Stimulated activated CD8-positive, alpha-beta memory T cell treated with anti-CD3 and anti-CD28 coated beads, Interleukin-15, amount 100 ng/mL, for 4 hours (primary cell): ENCODE measurements around the gene SGK1.
A peak's percentile ranks its signal among the peaks of the same experiment; 100 is the strongest.
"Not testable (repeated sequence)": the region's sequence is repeated elsewhere in the genome, so short reads cannot be mapped to it uniquely, and the experiment has no call there.

Experiments used
- DNase-seq, 2 donors: peaks; one replicate each; pipeline ENCODE4 v3.0.0-alpha.2; 2020; ENCODE audit warnings: low read depth in 2 of 2

Gene SGK1

GRCh38 chr6:134190883-134191282, 127.0 kb downstream of the SGK1 start:
- no peak for DNase-seq

- no peak for DNase-seq
Measured at GRCh38 chr6:134187751-134188150, 130.2 kb downstream of the SGK1 start.

DNA sequence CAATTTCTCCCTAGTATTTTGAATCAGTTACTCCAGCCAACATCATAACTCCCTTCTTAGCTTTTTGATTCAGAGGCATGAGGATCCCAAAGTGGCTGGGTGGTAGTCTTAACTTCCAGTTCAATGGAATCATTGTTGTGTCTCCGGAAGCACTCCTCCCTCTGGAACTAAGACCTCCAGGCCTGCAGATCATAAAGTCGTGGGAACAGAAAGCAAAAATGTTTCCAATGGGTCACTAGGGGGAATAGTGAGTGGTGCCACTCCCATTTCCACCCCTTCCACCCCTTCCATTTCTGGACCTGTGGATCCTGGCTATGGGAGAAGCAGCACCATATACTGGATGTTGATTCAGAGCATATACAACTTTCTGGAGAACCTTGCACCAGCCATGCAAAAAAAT, 130.8 kb downstream of the SGK1 start:
- no peak for DNase-seq

- DNase-seq, result no peak
Measured at GRCh38 chr6:134186355-134186754, 131.6 kb downstream of the SGK1 start.

GRCh38 chr6:134185277-134185676, 132.6 kb downstream of the SGK1 start:
- no peak for DNase-seq

- no peak for DNase-seq
Measured at GRCh38 chr6:134183844-134184243, 134.1 kb downstream of the SGK1 start.

DNA sequence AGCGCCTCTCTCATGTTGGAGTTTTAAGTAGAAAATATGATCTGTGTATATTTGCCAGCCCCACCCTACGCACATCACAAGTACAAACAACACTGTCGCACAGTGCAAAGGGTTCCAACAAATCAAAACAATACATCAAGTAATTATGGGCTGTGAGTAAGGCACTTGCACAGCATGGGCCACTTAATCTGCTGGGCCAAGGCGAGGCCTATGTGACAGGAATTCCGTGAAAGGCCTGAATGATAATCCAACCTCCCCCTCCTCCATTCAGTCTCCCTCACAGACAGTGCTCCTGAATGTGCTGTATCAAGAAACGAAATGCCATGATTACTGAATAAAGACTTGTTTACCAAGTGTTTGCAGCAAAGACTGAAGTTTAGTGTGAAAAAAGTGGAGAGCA, 135.4 kb downstream of the SGK1 start:
- DNase-seq, result no peak

GRCh38 chr6:134181726-134182125, 136.2 kb downstream of the SGK1 start:
- not testable (repeated sequence) for DNase-seq

GRCh38 chr6:134181251-134181650, 136.7 kb downstream of the SGK1 start:
- not testable (repeated sequence) for DNase-seq

DNA sequence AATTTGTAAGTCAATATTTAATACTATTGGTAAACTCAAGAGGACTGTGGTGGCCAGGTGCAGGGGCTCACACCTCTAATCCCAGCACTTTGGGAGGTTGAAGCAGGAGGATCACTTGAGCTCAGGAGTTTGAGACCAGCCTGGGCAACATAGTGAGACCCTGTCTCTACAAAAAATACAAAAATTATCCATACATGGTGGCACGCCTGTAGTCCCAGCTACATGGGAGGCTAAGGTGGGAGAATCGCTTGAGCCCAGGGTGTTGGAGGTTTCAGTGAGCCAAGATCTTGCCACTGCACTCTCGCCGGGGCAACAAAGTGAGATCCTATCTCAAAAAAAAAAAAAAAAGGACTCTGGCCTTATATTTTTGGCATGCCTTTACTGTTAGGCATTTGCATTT, 137.4 kb downstream of the SGK1 start:
- not testable (repeated sequence) for DNase-seq

DNA sequence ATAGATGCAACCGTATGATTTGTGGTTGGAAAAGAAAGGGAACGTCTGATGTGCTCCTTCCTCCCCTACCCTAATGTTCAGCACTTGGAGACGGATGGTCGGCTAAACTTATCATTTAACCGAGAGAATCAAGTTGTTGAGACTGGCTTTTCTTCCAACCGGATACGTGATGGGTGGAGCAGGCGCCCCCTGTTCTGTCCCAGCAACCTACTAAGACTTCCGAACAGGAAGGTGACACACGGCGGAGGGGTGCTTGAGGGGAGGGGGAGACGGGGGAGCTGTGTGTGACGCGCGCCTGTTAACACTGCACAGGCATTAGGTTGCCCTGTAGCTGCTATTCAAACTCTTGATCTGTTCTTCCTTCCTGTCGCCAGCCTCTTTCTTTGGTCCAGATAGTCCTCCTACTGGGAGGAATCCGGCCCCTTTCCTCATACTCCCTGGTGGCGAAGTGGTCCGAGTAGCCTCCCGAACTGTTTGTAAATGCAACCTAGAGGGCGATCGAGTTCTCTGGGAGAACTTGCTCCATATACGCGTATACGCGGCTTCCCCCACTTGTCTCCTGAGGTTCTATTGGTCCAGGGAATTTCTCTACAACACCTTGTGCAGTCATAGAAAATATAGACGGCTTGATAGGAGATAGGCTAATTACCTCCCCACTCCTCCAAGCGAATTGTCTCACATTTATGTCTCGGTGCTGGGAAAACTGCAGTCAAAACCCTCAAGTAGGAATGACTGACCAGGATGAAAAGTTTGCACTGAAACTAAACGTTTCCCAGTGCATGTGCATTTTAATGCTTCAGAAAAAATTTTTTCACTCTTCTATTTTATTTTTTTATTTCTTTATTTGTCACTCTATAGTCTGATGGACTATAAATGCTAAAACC, 139.5 kb downstream of the SGK1 start:
- peak; percentile 69 to 76 for DNase-seq

DNA sequence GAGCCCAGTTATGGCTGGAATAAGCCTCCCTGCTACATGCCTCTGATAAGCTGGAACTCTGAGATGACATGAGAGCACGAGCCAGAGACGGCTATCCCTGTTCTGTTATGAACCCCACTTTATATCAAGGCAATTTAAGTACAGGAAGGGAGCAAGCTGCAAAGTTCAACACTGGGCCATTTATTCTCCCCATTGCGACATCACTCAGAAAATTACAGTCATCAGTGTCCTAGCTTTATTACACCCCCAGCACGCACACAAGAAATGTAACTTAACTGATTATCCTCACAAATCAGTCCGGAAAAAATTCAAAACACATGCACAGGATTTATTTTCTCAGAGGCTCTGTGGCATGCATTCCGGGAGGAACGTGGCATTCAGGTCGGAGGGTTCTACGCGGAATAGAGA, 140.2 kb downstream of the SGK1 start:
- DNase-seq, result no peak

DNA sequence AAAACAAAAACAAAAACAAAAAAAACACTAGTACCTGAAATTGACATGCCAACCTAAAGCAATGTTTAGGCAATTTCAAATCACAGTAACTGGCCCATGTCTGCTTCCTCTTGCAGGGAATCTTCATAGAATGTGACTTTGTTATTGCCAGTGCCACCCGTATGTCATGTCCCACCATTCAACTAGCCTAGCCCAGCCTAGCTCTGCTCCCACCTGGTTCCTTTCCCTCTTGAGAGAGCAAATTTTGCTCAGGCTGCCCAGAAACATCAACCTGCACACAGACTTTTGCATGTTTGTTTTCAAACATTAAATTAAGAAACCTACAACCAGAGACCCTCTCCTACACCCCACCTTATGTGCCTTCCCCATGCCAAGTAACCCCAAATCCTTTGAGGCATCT, 140.7 kb downstream of the SGK1 start:
- DNase-seq, result no peak

- DNase-seq, result no peak
Measured at GRCh38 chr6:134176264-134176975, 141.5 kb downstream of the SGK1 start.

DNA sequence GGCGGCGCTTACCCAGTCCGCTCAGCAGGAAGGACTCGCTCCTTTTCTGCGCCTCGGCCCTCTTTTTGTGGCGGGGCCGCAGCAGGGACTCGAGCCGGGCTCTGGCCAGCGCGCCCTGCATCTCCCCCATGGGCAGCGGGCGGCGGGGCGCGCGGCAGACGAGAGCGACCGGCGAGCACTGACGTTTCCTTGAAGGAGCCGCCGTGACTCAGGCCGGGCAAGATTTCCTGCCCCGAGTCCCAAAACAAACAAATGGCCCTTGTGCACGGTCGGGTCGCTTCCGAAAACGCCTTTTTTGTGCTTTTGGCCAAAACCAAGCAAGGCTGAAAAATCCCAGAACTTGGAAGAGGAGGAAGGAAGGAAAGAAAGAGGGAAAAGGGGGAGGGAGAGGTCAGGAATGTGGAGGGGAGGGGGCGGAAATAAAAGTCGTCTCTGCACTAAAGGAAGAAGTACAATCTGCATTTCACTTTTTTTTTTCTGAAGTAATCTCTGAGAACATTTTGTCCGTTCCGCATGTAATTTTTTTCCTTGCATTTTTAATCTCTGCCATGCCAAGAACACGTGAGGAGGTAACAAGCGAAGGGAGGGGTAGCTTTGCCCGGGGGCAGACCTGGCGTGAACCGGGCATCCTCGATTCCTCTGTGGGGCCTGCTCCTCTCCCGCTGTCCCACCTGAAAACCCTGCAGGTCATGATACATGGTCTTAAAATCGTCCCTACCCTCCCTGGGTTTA, 142.2 kb downstream of the SGK1 start:
- DNase-seq, result peak in 1 of 2 donors; percentile 23

DNA sequence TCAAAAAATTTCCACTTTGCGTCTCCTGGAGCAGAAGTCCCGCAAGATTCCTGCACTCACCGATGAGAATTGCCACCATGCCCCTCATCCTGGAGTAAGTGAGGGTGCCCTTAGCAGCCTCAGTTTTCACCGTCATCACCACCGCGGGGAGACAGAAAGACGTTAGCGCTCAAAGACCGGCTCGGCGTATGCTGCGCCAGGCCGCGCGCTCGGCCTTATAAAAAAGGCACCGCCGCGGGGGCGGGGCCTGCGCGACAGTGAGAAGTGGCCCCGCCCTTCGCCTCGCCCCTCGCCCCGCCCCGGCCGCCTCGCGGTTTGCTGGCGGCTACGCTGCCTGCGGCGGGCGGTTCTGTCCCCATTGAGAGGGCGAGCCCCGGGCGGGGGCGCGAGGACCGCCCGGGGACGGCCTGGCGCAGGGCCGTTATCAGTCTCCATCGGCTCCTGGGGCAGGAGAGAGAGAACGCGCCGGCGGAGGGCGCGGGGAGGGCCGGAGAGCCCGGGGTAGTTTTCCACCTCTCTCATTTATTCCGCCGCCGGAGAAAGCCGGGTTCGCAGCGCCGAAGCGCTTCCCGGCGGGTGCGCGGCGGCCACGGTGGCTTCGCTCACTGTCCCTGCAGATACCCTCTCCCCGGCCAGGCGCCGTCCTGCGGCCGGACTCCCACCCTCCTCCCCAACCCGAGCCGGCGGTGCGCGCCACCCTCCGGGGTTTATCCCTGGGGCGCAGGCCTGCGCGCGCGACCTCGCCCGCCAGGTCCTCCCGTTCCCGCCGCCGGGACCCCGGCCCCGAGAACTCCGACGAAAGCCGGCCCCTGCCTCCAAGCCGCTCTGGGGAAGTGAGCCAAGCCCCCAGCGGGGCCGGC, 143.0 kb downstream of the SGK1 start:
- DNase-seq, result peak; percentile 88 to 90

- DNase-seq, result peak; percentile 54 to 75
Measured at GRCh38 chr6:134173936-134174671, 143.8 kb downstream of the SGK1 start.

- DNase-seq, result no peak
Measured at GRCh38 chr6:134173366-134173725, 144.6 kb downstream of the SGK1 start.

GRCh38 chr6:134172706-134173365, 145.1 kb downstream of the SGK1 start:
- DNase-seq, result no peak

DNA sequence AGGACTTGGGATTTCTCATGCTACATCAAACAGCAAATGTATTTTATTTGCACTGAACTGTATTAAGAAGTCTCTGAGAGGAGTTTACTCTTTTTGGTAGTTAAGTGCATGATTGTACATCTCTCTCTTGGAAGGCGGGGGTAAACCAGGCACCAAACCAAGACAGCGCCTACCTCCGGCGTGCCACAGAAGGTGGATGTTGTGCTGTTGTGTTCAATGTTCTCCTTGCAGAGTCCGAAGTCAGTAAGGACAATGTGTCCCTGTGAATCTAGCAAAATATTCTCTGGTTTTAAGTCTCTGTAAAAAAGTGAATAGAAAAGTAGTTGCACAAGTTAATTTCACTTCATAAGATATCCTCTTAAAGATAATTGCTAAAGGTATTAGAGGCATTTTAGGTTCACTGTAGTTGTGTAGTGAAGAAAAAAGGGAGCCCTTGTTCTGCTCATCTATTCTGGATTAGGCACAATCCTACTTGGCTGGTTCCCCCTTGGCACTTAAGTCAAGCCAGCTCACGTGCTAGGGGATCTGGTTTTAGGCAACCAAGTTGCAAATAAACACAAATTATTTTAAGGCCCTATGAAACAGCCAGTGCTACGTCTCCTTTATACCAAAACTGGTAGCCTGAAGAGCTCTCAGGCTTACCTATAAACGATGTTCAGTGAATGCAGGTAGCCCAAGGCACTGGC, 145.7 kb downstream of the SGK1 start:
- DNase-seq, result no peak
